ENCODE results near the gene CATSPER1.
A peak's percentile ranks its signal among the peaks of the same experiment; 100 is the strongest.

Gene CATSPER1

GRCh38 chr11:65978391-65979238 lies 47.7 kb downstream of the CATSPER1 start:
- peaks cover 10% of the 10 kb centered on the region for H3K4me1 Mint-ChIP-seq
- H3K27ac Mint-ChIP-seq (ENCODE audit: low read depth) = peak overlapping the region; percentile 12
- H3K4me3 Mint-ChIP-seq = no peak overlapping the region

DNA sequence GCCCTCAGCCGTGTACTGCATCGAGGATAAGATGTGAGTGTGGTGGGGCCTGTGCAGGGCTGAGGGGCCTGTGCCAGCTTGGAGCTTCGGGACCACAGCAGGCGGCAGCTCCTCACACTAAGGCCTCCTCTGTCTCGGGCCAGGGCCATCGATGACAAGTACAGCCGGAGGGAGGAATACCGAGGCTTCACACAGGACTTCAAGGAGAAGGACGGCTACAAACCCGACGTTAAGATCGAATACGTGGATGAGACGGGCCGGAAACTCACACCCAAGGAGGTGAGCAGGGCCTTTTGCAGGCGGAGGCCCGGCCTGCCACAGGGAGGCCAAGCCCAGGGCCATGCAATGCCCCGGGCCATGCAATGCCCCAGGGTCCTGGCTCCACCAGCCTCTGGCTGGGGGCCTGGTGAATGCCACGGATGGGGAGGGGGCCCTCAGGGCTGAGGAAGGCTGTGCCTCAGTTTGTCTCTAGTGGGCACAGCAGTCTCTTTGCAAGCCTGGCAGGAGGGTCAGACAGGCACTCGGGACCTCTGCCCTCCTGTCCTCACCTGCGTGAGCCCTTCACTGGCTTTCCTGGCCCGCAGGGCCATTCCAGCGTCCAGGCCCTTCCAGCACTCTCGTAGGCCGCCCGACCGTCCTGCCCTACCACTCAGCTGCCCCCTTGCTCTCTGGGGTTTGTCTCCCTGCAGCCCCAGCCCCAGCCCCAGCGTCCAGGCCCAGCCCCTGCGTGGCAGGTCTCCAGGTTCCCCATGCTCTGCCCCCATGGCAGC lies 48.5 kb downstream of the CATSPER1 start:
- no peak for ATAC-seq (replicated peaks; ENCODE audit: extremely low read depth, poor library complexity, severe bottlenecking)
- peaks cover 31% of the 10 kb centered on the region for H3K36me3 Mint-ChIP-seq (ENCODE audit: insufficient read depth)
- no peak for DNase-seq (ENCODE audit: low spot score in 2 of 2)
- H3K4me1 Mint-ChIP-seq = peaks cover 10% of the 10 kb centered on the region
- peak overlapping the region; percentile 12 for H3K27ac Mint-ChIP-seq (ENCODE audit: low read depth)
- H3K4me3 Mint-ChIP-seq = no peak overlapping the region
- H3K27me3 Mint-ChIP-seq = no peaks in the 10 kb centered on the region
- H3K9me3 Mint-ChIP-seq = no peaks in the 10 kb centered on the region

More at GRCh38 chr11:65978391-65979238, 47.7 kb downstream of the CATSPER1 start:
- Mint-ChIP-seq H3K36me3 (ENCODE audit: insufficient read depth) (peaks cover 30% of the 10 kb centered on the region), H3K27me3 (no peaks in the 10 kb centered on the region), H3K9me3 (no peaks in the 10 kb centered on the region)
- no peak for DNase-seq (ENCODE audit: low spot score in 2 of 2)
- no peak for ATAC-seq (replicated peaks; ENCODE audit: extremely low read depth, poor library complexity, severe bottlenecking)

DNA sequence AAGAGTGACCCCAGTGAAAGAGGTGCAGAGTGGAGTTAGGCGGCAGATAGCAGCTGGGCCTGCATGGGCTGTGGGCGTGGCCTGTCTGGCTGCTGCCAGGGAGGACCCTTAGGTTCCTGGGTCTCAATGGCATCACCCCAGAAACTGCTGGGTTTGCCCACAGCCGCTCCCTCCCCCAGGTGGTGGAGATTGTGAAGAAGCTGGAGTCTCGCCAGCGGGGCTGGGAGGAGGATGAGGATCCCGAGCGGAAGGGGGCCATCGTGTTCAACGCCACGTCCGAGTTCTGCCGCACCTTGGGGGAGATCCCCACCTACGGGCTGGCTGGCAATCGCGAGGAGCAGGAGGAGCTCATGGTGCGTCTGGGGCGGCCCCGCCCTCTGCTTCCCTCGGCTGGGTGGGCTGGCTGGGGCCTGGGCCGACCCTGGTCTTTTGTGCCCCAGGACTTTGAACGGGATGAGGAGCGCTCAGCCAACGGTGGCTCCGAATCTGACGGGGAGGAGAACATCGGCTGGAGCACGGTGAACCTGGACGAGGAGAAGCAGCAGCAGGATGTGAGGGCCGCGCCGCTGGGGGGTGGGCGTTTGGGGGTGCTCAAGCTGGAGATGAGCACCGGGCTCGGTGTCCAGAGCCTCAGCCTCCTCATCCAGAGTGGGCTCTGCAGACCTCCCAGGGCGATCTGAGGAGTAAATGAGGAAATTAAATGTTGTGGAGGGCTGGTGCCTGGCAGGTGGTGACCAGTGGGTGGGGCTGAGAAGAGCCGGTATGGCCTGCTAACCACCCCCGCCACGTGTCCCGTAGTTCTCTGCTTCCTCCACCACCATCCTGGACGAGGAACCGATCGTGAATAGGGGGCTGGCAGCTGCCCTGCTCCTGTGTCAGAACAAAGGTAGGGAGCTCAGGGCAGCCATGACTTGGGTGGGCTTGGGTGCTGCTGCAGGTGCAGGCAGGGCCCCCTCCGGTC lies 49.8 kb downstream of the CATSPER1 start:
- Mint-ChIP-seq H3K9me3 (no peaks in the 10 kb centered on the region), H3K27ac (ENCODE audit: low read depth) (peak overlapping the region; percentile 29), H3K27me3 (no peaks in the 10 kb centered on the region), H3K36me3 (ENCODE audit: insufficient read depth) (peaks cover 36% of the 10 kb centered on the region), H3K4me3 (peak overlapping the region; percentile 53), H3K4me1 (peaks cover 10% of the 10 kb centered on the region)
- ATAC-seq (replicated peaks; ENCODE audit: extremely low read depth, poor library complexity, severe bottlenecking) = no peak
- DNase-seq (ENCODE audit: low spot score in 2 of 2) = no peak

- Mint-ChIP-seq H3K27ac (ENCODE audit: low read depth) (no peak overlapping the region), H3K27me3 (no peaks in the 10 kb centered on the region), H3K4me3 (no peak overlapping the region), H3K9me3 (no peaks in the 10 kb centered on the region), H3K4me1 (peaks cover 10% of the 10 kb centered on the region), H3K36me3 (ENCODE audit: insufficient read depth) (peaks cover 36% of the 10 kb centered on the region)
- DNase-seq (ENCODE audit: low spot score in 2 of 2) (no peak), ATAC-seq (replicated peaks; ENCODE audit: extremely low read depth, poor library complexity, severe bottlenecking) (no peak)
These were observed 50.5 kb downstream of the CATSPER1 start for GRCh38 chr11:65975771-65976170.

- no peaks in the 10 kb centered on the region for H3K9me3 Mint-ChIP-seq
- no peak overlapping the region for H3K4me3 Mint-ChIP-seq
- ATAC-seq (replicated peaks; ENCODE audit: extremely low read depth, poor library complexity, severe bottlenecking) = no peak
- H3K27me3 Mint-ChIP-seq = no peaks in the 10 kb centered on the region
- H3K36me3 Mint-ChIP-seq (ENCODE audit: insufficient read depth) = peaks cover 41% of the 10 kb centered on the region
- no peak for DNase-seq (ENCODE audit: low spot score in 2 of 2)
- H3K27ac Mint-ChIP-seq (ENCODE audit: low read depth) = no peak overlapping the region
- H3K4me1 Mint-ChIP-seq = peaks cover 13% of the 10 kb centered on the region
These were observed 52.7 kb downstream of the CATSPER1 start for GRCh38 chr11:65973439-65974110.

- H3K4me3 Mint-ChIP-seq = no peak overlapping the region
- H3K36me3 Mint-ChIP-seq (ENCODE audit: insufficient read depth) = peaks cover 44% of the 10 kb centered on the region
- ATAC-seq (replicated peaks; ENCODE audit: extremely low read depth, poor library complexity, severe bottlenecking) = no peak
- H3K27ac Mint-ChIP-seq (ENCODE audit: low read depth) = peak overlapping the region; percentile 43
- DNase-seq (ENCODE audit: low spot score in 2 of 2) = no peak
- H3K27me3 Mint-ChIP-seq = no peaks in the 10 kb centered on the region
- no peaks in the 10 kb centered on the region for H3K9me3 Mint-ChIP-seq
- H3K4me1 Mint-ChIP-seq = peaks cover 19% of the 10 kb centered on the region
These were observed 54.2 kb downstream of the CATSPER1 start for GRCh38 chr11:65972116-65972515.

DNA sequence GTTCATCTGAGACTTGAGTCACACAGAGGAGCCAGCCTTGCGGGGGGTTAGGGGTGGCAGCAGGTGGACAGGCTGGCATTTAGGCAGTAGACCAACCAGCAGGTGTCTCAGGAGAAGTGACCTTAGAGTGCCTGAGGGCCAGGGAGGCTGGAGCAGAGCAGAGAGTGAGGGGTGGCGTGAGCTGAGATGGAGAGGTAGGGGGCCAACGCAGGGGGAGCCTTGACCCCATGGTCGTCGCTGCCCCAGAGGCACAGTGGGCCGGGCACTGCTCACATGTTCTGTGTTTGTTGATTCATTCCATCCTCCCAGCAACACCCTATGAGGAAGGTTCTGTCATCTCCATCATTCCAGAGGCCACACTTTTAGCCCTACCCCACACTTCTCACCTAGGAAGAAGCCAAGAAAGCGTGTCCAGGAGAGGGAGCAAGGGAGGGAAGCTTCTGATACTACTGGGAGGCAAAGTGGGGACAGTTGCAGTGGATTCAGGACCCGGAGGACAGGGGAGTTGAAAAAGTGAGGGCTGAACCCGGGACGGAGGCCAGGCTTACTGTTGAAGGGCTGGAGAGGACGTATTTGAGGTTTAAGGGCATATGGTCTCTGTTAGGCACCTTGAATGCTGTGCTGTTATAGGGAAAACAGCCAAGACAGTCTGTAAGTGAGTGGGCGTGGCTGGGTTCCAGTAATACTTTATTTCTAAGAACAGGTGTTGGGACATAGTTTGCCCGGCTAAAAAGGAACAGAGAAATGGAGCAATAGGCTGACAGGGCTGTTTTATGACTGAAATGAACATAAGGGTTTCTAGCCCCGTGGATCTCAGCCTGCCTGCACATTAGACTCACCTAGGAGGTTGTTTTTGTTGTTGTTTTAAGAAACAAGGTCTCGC lies 57.4 kb downstream of the CATSPER1 start:
- no peak for DNase-seq (ENCODE audit: low spot score in 2 of 2)
- Mint-ChIP-seq H3K4me3 (no peak overlapping the region), H3K36me3 (ENCODE audit: insufficient read depth) (peaks cover 50% of the 10 kb centered on the region), H3K9me3 (no peaks in the 10 kb centered on the region), H3K27me3 (no peaks in the 10 kb centered on the region), H3K27ac (ENCODE audit: low read depth) (no peak overlapping the region), H3K4me1 (peaks cover 24% of the 10 kb centered on the region)
- ATAC-seq (replicated peaks; ENCODE audit: extremely low read depth, poor library complexity, severe bottlenecking) = no peak

- DNase-seq (ENCODE audit: low spot score in 2 of 2) = no peak
- ATAC-seq (replicated peaks; ENCODE audit: extremely low read depth, poor library complexity, severe bottlenecking) = no peak
- no peaks in the 10 kb centered on the region for H3K27me3 Mint-ChIP-seq
- H3K4me1 Mint-ChIP-seq = peaks cover 38% of the 10 kb centered on the region
- no peaks in the 10 kb centered on the region for H3K9me3 Mint-ChIP-seq
- peaks cover 48% of the 10 kb centered on the region for H3K36me3 Mint-ChIP-seq (ENCODE audit: insufficient read depth)
- H3K4me3 Mint-ChIP-seq = no peak overlapping the region
- no peak overlapping the region for H3K27ac Mint-ChIP-seq (ENCODE audit: low read depth)
These were observed 58.8 kb downstream of the CATSPER1 start for GRCh38 chr11:65967329-65967934.

All from central memory CD8-positive, alpha-beta T cell (primary cell).